Measurements from ENCODE around the gene SCN2B. TPM values are rescaled to one million over a fixed set of nuclear protein-coding genes. Genes with fewer than 3 reads are reported as not detected.

Gene SCN2B
- total RNA-seq, 1 donor from 2014 or later = under 0.01 TPM

- no peak for DNase-seq (ENCODE audit: low read depth)
- H3K4me3 ChIP-seq (ENCODE audit: low read depth, low read length) = no peak overlapping the region
- TF ChIP-seq, protein P1, sequence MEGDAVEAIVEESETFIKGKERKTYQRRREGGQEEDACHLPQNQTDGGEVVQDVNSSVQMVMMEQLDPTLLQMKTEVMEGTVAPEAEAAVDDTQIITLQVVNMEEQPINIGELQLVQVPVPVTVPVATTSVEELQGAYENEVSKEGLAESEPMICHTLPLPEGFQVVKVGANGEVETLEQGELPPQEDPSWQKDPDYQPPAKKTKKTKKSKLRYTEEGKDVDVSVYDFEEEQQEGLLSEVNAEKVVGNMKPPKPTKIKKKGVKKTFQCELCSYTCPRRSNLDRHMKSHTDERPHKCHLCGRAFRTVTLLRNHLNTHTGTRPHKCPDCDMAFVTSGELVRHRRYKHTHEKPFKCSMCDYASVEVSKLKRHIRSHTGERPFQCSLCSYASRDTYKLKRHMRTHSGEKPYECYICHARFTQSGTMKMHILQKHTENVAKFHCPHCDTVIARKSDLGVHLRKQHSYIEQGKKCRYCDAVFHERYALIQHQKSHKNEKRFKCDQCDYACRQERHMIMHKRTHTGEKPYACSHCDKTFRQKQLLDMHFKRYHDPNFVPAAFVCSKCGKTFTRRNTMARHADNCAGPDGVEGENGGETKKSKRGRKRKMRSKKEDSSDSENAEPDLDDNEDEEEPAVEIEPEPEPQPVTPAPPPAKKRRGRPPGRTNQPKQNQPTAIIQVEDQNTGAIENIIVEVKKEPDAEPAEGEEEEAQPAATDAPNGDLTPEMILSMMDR (conservative IDR thresholded peaks at IDR 0.05; ENCODE audit: low read depth, low read length) = no peak
These were observed 43.3 kb upstream of the SCN2B start for GRCh38 chr11:118219732-118220131.

GRCh38 chr11:118219244-118219643 lies 42.8 kb upstream of the SCN2B start:
- no peak for DNase-seq (ENCODE audit: low read depth)
- no peak overlapping the region for H3K4me3 ChIP-seq (ENCODE audit: low read depth, low read length)
- TF ChIP-seq, protein P1 (conservative IDR thresholded peaks at IDR 0.05; ENCODE audit: low read depth, low read length) = no peak

DNA sequence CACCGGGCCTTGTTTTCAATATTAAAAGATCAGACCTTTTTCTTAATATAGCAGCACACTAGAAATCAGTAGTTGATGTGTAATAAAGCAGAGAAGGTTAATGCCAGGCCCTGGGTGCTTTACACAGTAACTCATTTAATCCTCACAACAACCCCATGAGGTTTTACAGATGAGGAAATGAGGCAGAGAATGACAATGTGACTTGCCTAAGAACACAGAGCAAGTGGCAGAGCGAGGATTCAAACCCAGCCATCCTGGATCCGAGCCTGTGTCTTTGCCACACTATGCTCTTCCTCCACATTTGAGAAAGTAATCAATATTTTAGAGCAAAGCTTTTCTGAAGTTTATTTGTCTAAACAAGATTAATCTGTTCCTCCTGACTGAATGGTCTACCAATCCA lies 41.1 kb upstream of the SCN2B start:
- TF ChIP-seq, protein P1 (conservative IDR thresholded peaks at IDR 0.05; ENCODE audit: low read depth, low read length) = no peak
- no peak overlapping the region for H3K4me3 ChIP-seq (ENCODE audit: low read depth, low read length)
- no peak for DNase-seq (ENCODE audit: low read depth)

- no peak overlapping the region for H3K4me3 ChIP-seq (ENCODE audit: low read depth, low read length)
- TF ChIP-seq, protein P1 (conservative IDR thresholded peaks at IDR 0.05; ENCODE audit: low read depth, low read length) = no peak
- DNase-seq (ENCODE audit: low read depth) = no peak
These were observed 40.4 kb upstream of the SCN2B start for GRCh38 chr11:118216621-118217481.

DNA sequence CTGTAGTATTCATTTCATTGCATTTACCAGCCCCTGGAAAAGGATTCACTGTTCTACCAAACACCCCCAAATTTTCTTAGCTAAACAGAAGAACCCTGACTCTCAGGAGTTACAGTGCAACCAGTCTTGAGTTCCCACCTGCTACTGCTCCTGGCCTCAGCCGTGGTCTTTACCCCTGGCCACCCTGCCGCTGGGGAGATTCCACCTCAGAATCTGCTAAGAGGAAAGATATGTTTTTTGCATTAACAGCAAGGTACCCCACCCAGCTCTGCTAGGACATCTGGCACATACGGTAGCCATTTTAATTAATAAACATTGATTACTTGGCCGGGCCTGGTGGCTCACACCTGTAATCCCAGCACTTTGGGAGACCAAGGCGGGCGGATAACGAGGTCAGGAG lies 39.3 kb upstream of the SCN2B start:
- TF ChIP-seq, protein P1 (conservative IDR thresholded peaks at IDR 0.05; ENCODE audit: low read depth, low read length) = no peak
- H3K4me3 ChIP-seq (ENCODE audit: low read depth, low read length) = no peak overlapping the region
- DNase-seq (ENCODE audit: low read depth) = no peak

- TF ChIP-seq, protein P1 (conservative IDR thresholded peaks at IDR 0.05; ENCODE audit: low read depth, low read length) = no peak
- no peak overlapping the region for H3K4me3 ChIP-seq (ENCODE audit: low read depth, low read length)
- no peak for DNase-seq (ENCODE audit: low read depth)
These were observed 38.8 kb upstream of the SCN2B start for GRCh38 chr11:118215262-118215661.
